ENCODE data around the gene B4GALT6. TPM values are rescaled to one million over a fixed set of nuclear protein-coding genes. Genes with fewer than 3 reads are reported as not detected.
A peak's percentile ranks its signal among the peaks of the same experiment; 100 is the strongest.
"Not testable (repeated sequence)": the region's sequence is repeated elsewhere in the genome, so short reads cannot be mapped to it uniquely, and the experiment has no call there.

B4GALT6 gene
- total RNA-seq: 2.2 and 2.9 TPM in 2 replicates

DNA sequence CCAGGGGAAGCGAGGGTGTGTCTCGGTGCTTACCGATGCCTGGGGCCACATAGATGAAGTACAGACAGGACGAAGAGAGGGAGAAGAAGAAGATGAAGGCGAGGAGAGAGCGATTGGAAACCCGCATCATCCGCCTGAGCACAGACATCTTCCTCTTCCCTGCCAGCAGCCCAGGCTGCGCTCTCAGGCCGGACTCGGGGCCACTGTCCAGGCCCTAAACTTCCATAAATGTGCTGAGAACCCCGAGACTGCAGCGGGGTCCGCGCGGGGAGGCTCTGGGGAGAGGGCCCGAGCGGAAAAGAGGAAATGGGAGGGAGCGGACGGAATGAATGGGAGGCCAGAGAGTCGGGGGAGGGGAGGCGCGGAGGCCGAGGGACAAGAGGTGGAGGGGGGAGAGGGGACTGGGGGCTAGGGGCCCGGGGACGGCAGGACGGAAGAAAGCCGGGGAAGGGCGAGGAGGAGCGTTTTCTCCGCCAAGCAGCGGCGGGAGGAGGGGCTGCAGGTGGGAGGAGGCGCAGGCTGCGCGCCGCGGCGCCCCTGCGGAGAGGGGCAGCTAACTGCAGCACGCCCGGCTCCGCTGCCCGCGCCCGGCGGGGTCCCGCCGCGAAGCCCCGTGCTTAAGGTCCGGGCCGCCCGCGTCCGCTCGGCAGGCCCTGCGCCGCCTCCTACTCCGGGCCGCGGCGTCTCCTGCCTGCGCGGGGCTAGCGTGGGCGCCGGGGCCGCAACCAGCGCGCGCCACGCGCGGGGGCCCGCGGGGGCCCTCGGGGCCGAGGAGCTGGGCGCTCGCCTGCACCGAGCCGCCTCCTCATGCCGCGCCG lies at the start of gene B4GALT6:
B4GALT6 (minus strand) TSS at position 303 of the 818 bp plus-strand sequence; CDS start at position 148, 155 bp downstream.
- no peak for TF ChIP-seq CTCF (IDR thresholded peaks at IDR 0.05; ENCODE audit: extremely low read depth, low read depth, low read length)
- Histone ChIP-seq H3K4me2 (ENCODE audit: insufficient read depth, low read length) (peak within 1 kb of the TSS; percentile 92), H3K27me3 (ENCODE audit: insufficient read depth, low read length) (no peaks in the 10 kb centered on the region), H3K9me3 (ENCODE audit: low read depth, low read length) (no peaks in the 10 kb centered on the region), H3K4me3 (ENCODE audit: insufficient read depth, low read length) (peak within 1 kb of the TSS; percentile 81), H3K4me1 (ENCODE audit: insufficient read depth, low read length) (peaks cover 12% of the 10 kb centered on the region), H3K79me2 (ENCODE audit: insufficient read depth, low read length) (peaks cover 6% of the 10 kb centered on the region), H4K20me1 (ENCODE audit: insufficient read depth, low read length) (no peaks in the 10 kb centered on the region), H2AFZ (ENCODE audit: low read length) (peak within 1 kb of the TSS; percentile 97), H3K36me3 (ENCODE audit: insufficient read depth, low read length) (no peaks in the 10 kb centered on the region), H3K27ac (ENCODE audit: low read depth, low read length) (no peak within 1 kb of the TSS)
- peak; percentile 93 for DNase-seq (ENCODE audit: insufficient read length, low spot score, missing footprints)

DNA sequence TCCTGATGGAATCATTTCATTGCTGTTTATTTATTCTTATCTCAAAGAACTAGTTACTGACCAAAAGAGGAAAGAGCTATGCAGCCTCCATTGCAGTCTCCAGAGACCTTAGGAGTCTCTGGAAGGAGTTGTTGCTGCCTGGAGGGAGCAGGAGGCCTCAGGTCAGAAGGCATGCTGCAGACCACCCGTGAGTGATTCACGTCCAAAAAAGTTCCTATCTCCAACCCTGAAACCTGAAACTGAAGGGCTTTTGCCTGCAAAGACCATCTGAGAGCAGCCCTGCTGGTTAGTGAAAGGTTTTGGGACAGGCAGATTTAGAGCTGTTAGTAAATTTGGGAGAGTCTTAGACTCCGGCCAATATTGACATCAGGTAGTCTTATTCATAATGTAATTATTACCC lies 47.2 kb upstream of the B4GALT6 start:
- Histone ChIP-seq H3K4me3 (ENCODE audit: insufficient read depth, low read length) (no peak overlapping the region), H3K36me3 (ENCODE audit: insufficient read depth, low read length) (no peaks in the 10 kb centered on the region), H3K27me3 (ENCODE audit: insufficient read depth, low read length) (peaks cover 3% of the 10 kb centered on the region), H4K20me1 (ENCODE audit: insufficient read depth, low read length) (no peaks in the 10 kb centered on the region), H3K79me2 (ENCODE audit: insufficient read depth, low read length) (no peaks in the 10 kb centered on the region), H2AFZ (ENCODE audit: low read length) (no peak overlapping the region), H3K27ac (ENCODE audit: low read depth, low read length) (no peak overlapping the region), H3K9me3 (ENCODE audit: low read depth, low read length) (no peaks in the 10 kb centered on the region), H3K4me2 (ENCODE audit: insufficient read depth, low read length) (no peak overlapping the region), H3K4me1 (ENCODE audit: insufficient read depth, low read length) (no peaks in the 10 kb centered on the region)
- TF ChIP-seq CTCF (IDR thresholded peaks at IDR 0.05; ENCODE audit: extremely low read depth, low read depth, low read length): no peak
- no peak for DNase-seq (ENCODE audit: insufficient read length, low spot score, missing footprints)

DNA sequence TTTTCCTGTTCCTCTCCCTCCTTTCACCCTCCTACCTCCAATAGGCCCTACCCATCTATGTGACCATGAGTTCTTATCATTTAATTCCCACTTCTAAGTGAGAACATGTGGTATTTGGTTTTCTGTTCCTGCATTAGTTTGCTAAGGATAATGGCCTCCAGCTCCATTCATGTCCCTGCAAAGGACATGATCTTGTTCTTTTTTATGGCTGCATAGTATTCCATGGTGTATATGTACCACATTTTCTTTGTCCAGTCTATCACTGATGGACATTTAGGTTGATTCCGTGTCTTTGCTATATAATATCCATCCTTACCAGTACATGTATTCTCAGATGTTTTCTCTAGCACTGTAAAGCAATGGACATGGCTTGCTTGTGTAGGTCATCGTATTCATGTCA lies 44.8 kb upstream of the B4GALT6 start:
- H3K27me3 ChIP-seq (ENCODE audit: insufficient read depth, low read length); H3K4me2 ChIP-seq (ENCODE audit: insufficient read depth, low read length); H2AFZ ChIP-seq (ENCODE audit: low read length); H3K4me3 ChIP-seq (ENCODE audit: insufficient read depth, low read length); DNase-seq (ENCODE audit: insufficient read length, low spot score, missing footprints); H4K20me1 ChIP-seq (ENCODE audit: insufficient read depth, low read length); H3K27ac ChIP-seq (ENCODE audit: low read depth, low read length); H3K4me1 ChIP-seq (ENCODE audit: insufficient read depth, low read length); H3K79me2 ChIP-seq (ENCODE audit: insufficient read depth, low read length); H3K9me3 ChIP-seq (ENCODE audit: low read depth, low read length); H3K36me3 ChIP-seq (ENCODE audit: insufficient read depth, low read length): not testable (repeated sequence)

DNA sequence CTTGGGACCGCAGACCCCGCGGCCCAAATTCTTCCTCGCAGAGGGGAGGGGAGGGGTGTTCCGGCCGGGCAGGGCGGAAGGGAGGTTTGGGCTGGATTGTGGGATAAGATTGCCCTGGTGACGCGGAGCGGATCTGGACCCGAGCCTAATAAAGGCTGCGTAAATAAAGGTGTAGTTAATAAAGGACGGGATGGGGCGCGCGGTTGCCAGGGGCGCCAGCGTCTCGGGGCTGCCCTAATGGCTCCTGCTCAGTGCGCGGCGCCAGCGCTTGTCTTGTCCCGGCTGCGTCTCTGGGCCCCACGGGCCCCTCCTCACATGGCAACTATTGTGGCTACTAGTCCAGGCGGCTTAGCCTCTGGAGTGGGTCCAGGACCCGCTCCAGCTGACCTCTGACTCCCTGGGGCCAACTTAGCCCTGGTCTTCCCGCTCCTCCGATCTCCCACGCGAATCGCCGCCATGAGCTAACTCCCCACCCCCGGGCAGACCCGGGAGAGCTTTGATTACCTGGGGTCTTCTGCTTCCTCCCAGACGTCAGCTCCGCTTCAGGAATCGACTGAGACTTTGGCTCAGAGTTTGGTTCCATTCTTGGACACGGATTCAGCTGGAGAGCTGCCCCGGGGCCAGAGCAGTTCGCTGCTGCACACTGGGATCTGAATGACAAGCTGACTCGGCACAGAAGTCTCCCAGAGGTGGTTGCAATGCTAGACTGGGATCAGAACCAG lies 39.8 kb upstream of the B4GALT6 start:
- Histone ChIP-seq H3K4me3 (ENCODE audit: insufficient read depth, low read length) (peak overlapping the region; percentile 74), H3K4me2 (ENCODE audit: insufficient read depth, low read length) (peak overlapping the region; percentile 86), H3K9me3 (ENCODE audit: low read depth, low read length) (no peaks in the 10 kb centered on the region), H3K79me2 (ENCODE audit: insufficient read depth, low read length) (no peaks in the 10 kb centered on the region), H3K36me3 (ENCODE audit: insufficient read depth, low read length) (no peaks in the 10 kb centered on the region), H4K20me1 (ENCODE audit: insufficient read depth, low read length) (no peaks in the 10 kb centered on the region), H3K27ac (ENCODE audit: low read depth, low read length) (no peak overlapping the region), H3K4me1 (ENCODE audit: insufficient read depth, low read length) (peaks cover 4% of the 10 kb centered on the region), H2AFZ (ENCODE audit: low read length) (peak overlapping the region; percentile 90), H3K27me3 (ENCODE audit: insufficient read depth, low read length) (peaks cover 3% of the 10 kb centered on the region)
- DNase-seq (ENCODE audit: insufficient read length, low spot score, missing footprints): peak; percentile 78
- TF ChIP-seq CTCF (IDR thresholded peaks at IDR 0.05; ENCODE audit: extremely low read depth, low read depth, low read length): no peak

All from osteoblast (primary cell).